Stimulated activated CD8-positive, alpha-beta memory T cell treated with anti-CD3 and anti-CD28 coated beads, Interleukin-12 subunit alpha, Interleukin-12 subunit beta, amount 100 ng/mL, for 24 hours (primary cell): ENCODE measurements around the gene DPY19L1.
"Not testable (repeated sequence)": the region's sequence is repeated elsewhere in the genome, so short reads cannot be mapped to it uniquely, and the experiment has no call there.

ENCODE experiments used
- DNase-seq: peaks from one replicate; pipeline ENCODE4 v3.0.0-alpha.2; 2020; ENCODE audit errors: extremely low read depth

Gene DPY19L1

DNA sequence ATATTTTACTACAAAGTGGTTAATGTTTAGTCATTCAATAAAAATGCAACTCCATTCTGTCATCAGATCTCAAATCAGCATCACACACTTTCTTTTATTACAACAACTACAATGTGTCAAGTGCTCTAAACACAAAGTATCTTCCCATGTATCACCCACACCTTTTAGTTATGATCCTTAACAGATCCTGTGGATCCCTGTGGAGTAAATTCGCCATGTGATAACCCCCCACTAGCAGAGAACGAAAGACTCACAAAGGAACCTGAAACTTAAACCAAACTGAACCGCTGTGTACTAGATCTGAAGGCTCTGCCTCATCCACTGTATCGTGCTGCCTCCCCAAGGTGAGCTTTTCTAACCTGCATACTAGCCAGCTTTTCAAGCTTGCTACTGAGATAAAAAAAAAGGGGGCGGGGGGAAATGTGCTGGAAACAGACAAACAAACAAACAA is 1.7 kb downstream of the DPY19L1 start:
- DNase-seq: no peak

DNA sequence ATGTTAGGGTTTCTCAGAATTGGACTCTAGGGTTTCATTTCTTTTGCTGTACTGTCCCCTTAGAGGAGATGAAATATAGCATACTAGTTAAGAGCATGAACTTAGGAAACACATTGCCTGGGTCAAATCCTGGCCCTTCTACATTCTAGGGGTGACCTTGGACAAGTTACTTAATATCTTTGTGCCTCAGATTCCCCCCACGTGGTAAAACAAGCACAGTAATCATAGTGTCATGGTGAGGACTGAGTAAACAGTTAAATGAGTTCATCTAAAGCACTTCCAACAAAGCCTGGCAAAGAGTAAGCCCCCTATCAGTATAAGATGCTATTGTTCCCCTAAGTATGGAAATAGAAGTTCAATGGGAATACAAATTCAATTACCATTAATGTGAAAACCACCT is 5.1 kb downstream of the DPY19L1 start:
- no peak for DNase-seq

DNA sequence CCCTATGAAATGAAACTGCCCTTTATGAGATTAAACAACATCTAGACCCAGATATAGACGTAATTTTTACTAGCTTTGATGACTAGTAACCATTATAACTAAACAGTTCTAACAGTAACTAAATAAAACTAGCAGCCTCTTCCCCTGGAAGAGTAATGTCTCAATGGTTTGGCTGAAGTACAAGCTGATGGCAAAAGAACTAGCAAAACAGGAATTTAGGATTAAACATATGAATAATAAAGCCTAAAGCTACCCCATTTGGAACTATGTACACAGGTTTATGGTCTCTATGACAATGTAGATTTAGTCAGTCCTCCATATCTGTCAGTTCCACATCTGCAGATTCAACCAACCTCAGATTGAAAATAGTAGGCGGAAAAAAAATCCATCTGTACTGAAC is 6.4 kb downstream of the DPY19L1 start:
- DNase-seq: no peak

DNA sequence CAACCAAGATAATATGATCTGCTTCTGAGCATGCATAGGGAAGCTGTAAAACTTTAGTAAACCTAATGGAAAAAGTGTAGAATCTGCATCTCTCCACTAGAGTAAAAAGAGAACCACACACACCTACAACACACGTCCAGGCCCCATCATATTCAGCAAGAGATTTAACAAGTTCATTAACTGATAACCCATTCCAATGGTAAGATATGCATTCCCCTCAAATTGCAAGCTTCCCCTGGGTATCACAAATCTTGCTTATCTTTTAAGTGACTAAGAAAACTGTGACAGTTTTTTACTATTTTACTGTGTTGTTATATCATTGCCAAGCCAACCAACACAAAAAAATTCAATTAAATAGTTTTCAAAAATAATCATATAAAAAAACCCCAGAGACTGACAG is 8.0 kb downstream of the DPY19L1 start:
- DNase-seq: no peak

DNA sequence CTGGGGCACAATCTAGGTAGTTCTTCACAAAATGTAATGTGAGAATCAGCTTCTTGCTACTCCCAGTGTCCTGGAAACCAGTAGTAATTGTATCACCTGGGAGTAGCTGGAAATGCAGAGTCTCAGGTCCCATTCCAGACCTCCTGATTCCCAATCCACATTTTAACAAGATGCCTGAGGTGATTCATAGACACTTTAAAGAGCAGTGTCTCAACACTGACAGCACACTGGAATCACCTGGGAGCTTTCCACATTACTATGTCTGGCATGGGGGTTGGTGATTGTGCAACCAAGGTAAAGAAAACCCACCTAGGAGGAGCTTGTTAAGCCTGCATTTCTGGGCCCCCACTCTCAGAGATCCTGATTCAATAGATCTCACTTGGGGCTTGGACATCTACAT is 11.1 kb downstream of the DPY19L1 start:
- no peak for DNase-seq

DNA sequence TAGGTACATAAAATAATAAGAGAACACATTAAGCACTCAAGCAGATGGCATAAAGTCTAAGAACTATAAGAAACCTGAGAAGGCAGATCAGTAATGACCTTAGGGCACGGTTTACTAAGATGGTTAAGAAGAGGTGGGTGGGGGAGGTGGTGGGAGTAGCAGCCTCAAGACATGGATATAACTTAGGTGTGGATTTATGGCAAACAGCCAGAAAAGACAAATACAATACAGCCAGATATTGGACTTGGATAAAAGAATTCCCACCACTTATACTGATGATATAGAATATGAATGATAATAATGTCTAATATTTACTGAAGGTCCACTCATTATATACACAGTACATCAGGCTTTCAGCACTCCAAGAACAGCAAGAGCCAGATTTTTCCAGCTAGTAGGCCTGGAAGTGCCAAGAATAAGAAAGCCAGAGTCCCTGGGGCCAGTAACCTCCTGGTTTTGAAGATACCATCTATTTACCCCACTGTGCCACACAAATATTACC is 11.9 kb downstream of the DPY19L1 start:
- no peak for DNase-seq

DNA sequence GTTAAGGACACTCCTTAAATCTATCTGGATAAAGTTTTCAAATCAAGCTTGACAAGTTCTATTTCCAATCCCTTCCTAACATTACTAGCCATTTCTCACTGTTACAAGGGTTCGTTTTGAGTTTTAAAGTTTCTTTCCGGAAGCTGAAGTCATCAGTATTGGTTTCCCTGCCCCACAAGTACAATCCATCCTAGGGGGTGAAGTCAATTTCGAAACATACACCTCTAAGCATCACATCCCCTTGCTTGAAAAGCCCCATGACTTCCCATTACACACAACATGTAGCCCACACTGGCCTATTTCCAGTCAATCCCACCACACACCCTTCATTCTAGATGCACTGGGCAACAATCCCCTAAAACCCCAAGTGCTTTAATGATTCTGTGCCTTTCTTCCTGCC is 13.0 kb downstream of the DPY19L1 start:
- DNase-seq: no peak

DNA sequence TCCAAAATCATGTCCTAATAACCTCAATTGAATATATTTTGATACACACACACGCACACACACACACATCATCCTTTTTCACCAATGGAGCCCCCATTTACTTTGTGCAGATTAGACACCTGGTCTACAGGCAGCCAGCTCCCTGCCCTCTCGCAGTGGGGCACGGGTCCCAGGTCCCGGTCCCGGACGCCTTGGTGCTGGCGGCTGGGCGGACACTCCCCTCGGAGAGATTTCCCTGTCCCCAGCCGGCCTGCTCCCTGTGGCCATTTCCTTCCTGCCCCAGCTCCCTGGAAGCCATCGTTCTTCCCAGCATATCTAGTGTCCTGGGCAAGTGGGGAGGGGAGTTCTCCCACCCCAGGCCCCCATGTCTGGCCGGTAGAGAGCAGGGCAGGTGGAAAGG is 14.6 kb downstream of the DPY19L1 start:
- no peak for DNase-seq

DNA sequence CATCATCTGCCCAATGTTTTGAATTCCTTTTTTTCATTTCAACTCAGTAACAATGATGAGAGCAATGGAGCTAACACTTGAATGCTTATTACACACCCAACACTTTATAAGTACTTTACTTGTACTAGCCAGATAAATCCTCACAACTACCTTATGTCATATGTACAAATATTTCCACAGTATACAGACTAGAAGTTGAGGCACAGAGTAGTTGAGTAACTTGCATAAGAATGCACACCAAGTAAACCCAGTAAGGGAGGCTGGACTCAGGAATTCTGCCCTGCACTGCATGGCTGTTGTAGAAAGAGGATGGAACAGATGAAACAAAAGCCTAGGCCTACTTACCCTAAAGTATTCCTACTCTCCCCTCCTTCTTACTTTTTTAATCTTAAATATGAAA is 15.8 kb downstream of the DPY19L1 start:
- DNase-seq: no peak

DNA sequence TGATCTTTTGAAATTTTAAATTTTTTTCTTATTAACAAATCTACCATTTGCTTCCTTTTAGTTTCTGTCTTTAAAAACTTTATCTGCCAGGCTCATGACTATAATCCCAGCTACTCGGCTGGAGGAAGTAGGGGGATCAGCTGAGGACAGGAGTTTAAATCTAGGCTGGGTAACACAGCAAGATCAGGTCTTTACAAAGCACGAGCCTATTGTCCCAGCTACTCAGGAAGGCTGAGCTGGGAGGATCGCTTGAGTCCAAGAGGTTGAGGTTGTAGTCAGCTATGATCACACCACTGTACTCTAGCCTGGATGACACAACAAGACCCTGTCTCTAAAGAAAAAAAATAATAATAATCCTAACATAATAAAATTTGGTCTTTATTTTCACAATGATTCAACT is 17.5 kb downstream of the DPY19L1 start:
- DNase-seq: no peak

DNA sequence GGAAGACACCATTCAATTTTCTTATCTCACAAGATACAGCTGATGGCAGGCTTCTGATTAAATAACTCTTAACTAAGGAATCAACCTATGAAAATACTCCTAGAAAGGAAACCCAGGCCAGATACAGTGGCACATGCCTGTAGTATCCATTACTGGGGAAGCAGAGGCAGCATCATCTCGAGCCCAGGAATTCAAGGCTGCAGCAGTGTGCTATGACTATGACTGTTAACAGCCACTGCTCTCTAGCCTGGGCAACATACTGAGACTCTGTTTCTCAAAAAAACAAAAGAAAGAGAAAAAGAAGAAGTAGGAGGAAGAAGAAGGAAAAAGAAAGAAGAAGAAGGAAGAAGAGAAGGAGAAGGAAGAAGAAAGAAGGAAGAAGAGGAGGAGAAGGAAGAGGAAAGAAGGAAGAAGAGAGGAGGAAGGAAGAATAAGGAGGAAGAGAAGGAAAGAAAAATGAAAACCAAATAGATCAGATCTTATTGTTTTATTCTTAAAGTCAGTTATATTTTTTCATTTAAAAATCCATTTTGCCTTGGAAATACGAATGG is 18.0 kb downstream of the DPY19L1 start:
- no peak for DNase-seq

DNA sequence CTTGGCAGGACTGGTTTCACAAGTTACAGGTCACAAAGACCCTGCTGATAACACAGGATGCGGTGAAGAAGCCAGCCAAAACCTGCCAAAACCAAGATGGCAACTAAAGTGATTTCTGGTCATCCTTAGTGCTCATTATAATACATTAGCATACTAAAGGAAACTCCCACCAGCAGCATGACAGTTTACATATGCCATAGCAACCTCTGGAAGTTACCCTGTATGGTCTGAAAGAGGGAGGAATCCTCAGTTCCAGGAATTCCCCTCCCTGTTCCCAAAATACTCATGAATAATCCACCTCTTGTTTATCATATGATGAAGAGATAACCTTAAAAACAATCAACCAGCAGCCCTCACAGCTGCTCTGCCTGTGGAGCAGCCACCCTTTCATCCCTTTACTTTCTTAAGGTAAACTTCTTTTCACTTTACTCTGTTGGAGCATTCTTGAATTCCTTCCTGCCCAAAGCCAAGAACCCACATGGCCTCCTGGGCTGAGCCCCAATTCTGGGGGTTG is 21.9 kb downstream of the DPY19L1 start:
- DNase-seq: no peak

DNA sequence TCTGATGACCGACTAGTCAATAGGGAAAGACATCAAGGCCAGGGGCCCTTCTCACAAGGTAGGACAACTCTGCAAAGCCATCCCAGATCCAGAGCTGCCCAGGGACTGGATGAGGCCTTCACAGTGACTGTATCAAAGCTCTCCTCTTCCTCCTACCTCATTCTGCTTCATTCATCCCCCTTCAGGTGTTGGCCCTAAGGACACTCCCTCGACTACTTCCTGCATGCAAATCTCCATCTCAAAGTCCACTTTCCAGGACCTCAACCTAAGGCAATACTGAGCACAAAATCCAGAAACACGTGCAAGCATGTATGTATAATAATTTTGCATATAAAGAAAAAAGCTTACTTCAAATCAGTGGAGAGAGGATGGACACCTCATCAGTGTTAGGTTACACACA is 25.1 kb downstream of the DPY19L1 start:
- no peak for DNase-seq

DNA sequence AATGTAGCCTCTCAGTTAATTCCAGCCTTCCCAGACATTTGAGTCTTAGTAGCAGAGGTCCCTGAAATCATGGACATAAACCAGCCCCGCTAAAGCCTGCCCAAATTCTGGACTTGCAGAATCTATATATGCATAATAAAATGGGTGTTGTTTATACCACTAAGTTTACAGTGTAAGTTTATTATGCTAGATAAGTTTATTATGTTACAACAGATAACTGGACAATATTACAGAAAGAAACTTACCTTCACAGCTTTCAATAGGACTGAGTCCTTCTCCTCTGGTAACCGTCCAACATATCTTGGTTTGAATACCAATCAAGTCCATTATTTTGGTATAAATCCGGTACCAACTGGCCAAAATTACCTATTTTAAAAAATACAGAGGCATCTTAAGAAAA is 26.2 kb downstream of the DPY19L1 start:
- no peak for DNase-seq

DNA sequence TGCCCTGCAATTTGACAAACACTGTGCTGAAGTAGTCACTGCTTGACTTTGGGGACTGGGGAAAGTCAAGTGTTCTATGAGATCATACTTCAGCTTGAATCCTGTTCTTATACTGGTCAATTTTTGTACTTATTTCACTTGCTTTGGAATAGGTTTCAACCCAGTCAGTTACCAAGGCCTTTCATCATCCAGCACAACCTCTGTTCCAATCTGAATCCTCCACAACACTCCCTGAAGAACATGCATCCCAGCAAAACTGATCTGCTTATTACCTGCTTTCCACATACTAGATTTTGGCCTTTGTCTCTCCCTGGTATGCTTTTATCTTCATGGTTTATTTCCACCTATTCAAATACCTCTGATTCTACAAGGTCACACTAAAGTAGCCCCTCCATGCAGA is 29.5 kb downstream of the DPY19L1 start:
- no peak for DNase-seq

DNA sequence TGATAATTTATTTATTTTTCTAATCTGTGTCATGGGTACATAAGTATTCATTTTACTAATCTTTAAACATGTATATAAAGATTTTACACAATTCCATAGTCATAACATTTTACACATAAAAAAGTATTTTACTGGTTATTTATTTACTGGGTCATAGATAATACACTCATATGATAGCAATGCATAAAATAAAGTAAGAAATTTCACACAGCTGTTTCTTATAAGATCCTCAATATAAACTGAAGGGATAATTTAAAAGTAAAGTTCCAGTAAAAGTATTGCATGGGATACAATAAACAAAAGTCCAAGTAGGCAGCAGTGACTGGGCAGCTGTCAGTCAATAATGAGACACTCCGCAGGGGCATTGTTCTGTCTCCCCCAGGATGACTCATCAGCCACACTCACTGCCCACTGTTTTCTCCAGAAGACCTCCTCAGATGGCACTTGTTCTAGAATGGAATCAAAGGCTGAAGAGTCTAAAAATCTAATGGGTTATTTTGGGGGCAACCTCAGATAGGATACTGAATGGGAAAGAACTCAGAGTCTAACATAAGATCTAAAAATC is 32.7 kb downstream of the DPY19L1 start:
- no peak for DNase-seq

DNA sequence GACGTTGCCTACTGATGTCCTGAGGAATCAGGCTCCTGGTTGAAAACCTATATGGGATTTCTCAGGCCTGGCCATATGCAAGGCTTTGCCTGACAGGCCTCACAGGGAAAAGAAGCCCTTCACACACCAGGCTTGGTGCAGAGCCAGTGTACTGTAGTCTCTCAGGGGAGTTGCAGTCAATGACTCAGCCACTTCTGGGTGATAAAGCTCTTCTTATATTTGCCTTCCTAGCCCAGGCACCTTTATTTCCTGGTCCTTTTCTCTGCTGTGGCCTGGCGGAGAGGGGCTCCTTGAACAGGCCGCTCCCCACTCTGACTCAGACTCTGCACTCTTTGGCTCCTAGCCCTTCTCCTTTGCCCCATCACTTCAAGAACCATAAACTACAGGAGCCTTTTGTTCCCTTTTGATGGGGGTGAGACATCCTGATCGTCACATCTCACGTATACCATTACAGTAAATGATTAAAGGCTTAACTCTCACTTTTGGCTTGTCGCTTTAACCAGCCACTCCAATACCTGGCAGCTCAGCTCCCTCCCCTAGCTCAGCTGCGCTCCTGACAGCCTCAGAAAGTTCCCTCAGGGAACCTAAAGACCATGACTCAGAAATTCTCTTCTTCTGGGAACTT is 33.5 kb downstream of the DPY19L1 start:
- no peak for DNase-seq

DNA sequence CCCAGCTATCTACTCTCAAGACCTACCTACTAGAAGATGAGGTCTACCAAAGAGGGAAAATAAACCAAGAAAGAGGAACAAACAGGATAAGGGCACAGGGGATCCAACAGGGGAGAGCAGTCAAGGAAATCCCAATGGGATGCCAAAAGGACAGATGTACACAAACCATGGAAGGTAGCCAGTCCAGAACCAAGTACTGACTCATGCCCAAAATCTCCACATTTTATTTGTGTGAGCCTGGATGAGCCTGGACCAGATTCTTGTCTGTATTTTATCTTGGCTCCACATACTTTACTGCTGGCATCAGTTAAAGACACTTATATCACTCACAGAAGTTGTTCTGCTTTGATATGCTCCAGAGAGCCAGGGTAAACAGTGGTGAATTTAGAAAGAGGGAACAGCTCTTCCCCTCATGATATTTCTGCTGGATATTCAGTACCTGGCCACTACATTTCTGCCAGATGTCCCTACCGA is 34.1 kb downstream of the DPY19L1 start:
- not testable (repeated sequence) for DNase-seq

DNA sequence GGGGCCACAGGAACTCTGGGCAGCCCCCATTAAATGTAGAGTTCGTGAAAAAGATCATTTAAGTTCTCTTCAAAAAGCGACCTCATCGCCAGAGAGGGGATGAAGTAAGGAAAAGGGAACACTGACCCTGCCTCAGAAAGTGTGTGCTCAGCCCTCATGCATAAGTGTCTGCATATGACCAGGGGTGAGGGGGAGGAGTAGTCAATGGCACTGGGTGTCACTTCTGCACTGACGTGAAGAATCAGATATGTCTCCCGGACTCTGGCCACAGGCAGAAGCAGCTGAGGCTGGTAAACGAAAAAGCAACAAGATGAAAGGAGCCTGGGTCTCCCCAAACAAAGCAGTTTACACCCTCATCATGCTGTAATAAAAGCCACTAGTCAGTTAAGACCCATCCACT is 39.0 kb downstream of the DPY19L1 start:
- DNase-seq: not testable (repeated sequence)

DNA sequence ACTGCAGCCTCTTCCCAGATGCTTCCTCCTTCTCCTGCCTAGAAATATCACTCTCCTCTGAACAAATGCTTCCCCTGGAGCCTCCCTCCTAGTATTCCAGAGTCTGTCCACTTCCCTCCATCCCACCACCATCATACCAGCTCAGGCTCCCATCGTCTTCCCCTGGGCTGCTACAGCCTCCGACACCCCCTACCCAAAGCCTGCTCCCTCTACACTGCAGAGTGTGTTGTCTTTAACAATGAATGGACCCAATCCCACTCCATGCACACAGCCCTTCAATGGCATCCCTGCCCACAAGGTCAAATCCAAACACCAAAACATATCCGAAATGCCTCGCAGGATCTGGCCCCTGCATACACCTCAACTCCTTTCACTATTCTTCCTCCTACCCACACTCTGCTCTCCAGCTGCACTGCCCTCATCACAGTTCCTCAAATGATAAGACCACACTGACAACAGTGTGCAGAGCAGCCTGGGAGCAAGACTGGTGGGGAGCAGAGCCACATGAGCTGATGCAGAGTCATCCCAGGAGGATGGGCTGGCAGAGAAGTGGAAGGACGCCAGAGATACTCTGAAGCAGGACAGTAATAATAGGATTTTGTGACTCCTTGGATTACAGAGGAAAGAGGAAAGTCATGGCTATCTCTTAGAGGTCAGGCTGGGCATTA is 40.7 kb downstream of the DPY19L1 start:
- not testable (repeated sequence) for DNase-seq

DNA sequence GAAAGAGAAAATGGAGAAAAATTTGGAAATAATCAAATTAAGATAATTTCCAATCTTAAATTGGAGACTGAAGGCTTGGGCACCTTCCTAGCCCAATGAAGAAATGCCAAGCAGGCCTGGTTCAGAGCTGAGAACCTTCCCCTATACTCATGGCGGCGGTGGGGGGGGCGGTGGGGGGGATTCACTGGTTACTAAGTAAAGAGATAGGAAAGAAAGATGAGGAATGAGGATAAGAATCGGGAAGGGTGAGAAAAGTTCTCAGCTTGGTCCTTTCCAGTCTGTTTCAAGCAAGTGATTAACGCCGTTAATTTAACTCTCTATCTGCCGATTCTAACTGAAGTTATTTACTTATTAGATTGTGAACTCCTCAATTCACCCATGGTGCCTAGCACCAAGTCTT is 41.5 kb downstream of the DPY19L1 start:
- DNase-seq: no peak

DNA sequence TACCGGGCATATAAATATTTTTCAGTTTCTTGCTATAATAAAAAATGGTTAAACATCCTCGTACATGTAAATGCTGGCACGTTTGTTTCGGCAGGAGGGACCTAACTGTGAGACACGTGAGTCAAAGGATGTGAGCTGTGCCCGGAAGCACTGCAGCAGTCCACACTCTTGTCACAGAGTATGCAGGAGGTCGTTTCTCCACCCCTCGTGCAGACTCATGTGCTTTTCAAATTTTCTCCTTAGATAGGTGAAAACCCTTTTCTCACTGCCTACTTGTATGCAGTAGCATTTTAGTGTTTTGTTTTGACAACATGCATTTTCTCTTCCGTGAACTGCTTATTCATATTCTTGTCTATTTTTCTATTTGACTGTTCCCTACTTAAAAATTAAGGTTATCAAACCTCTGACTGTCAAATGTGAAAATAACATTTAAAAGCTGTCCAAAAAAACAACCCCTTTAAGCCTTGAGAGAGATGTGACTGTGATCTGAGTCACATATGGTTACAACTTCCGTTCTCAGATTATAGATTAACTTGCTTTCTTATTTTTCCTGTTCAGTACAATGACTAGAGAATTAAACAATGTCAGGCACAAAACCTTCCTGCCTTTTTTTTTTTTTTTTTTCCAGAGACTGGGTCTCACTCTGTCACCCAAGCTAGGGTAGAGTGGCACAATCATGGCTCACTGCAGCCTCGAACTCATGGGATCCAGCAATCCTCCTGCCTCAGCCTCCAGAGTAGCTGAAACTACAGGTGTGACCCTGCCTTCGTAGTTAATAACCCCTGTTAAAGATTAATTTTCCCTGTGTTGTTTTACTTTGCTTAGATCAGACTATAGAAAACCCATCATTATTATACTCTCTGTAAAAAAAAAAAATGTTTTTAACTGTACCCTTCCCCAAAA is 45.1 kb downstream of the DPY19L1 start:
- DNase-seq: peak; percentile 31
